HL-60 (cell line): ENCODE data around the gene ZNF692.

Experiments
- DNase-seq, 2 experiments: peaks; one replicate each; pipeline ENCODE4 v3.0.0-alpha.2; 2010 to 2020; ENCODE audit warnings: low read depth in 1 of 2, low spot score in 1 of 2
- H3K27ac ChIP-seq: fragments of 250-450 bp; sonication (Bioruptor Pico); replicated peaks from 2 replicates; pipeline ENCODE4 v1.5.1; 2020; ENCODE audit warnings: mild to moderate bottlenecking, moderate library complexity
- H3K27me3 ChIP-seq: fragments of 250-450 bp; sonication (Bioruptor Pico); 2 replicates; pipeline ENCODE4 v1.5.1; 2021; ENCODE audit warnings: mild to moderate bottlenecking, moderate library complexity; ENCODE audit not compliant: insufficient read depth, poor library complexity, severe bottlenecking
- H3K4me3 ChIP-seq: replicated peaks from 2 replicates; pipeline ENCODE4 v1.5.1; 2011; ENCODE audit warnings: mild to moderate bottlenecking, control low read depth, low read length; ENCODE audit not compliant: insufficient read depth
- GABPA ChIP-seq: IDR thresholded peaks from 2 replicates; pipeline ENCODE4 v1.6.1; 2012; ENCODE audit warnings: low read depth
- POLR2AphosphoS5 ChIP-seq: IDR thresholded peaks from 2 replicates; pipeline ENCODE4 v1.6.1; 2012; ENCODE audit warnings: low read depth
- SPI1 ChIP-seq: IDR thresholded peaks from 2 replicates; pipeline ENCODE4 v1.6.1; 2012; ENCODE audit warnings: low read depth, mild to moderate bottlenecking, borderline replicate concordance
- TF ChIP-seq, protein P1 (sequence below): IDR thresholded peaks from 2 replicates; pipeline ENCODE4 v1.6.1; 2012; ENCODE audit warnings: low read depth; ENCODE audit not compliant: insufficient replicate concordance
- TF ChIP-seq, protein P2 (sequence below): IDR thresholded peaks from one replicate; pipeline ENCODE4 v1.5.1; 2011; ENCODE audit warnings: low read length, control low read depth, inconsistent platforms; ENCODE audit not compliant: insufficient read depth

Gene ZNF692

DNA sequence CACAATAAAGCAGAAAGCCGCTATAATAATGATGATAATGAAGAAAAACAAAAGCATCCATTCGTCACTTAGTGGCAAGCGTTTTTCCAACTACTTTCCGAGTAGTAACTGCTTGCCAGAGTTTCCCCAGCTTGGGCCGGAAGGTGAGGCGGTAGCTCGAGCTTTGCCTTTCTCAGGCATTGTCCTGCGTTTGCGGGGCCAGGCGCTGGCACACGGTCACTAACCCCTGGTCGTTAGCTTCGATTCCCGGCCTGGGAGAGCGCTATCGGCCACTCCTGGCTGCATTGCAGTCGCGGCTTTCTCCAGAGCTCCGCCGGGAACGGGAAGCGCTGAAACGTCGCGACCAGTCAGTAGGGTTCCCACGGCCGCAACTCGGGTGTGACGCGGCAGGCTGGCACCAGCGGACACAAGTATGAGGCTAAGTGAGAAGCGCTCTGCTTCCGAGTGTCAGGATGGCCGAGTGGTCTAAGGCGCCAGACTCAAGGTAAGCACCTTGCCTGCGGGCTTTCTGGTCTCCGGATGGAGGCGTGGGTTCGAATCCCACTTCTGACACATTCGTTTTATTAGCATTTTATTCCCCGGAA is 14.6 kb upstream of the ZNF692 start:
- no peak; the same call in 1 of the 2 replicates for TF ChIP-seq POLR2AphosphoS5
- TF ChIP-seq, protein P1, sequence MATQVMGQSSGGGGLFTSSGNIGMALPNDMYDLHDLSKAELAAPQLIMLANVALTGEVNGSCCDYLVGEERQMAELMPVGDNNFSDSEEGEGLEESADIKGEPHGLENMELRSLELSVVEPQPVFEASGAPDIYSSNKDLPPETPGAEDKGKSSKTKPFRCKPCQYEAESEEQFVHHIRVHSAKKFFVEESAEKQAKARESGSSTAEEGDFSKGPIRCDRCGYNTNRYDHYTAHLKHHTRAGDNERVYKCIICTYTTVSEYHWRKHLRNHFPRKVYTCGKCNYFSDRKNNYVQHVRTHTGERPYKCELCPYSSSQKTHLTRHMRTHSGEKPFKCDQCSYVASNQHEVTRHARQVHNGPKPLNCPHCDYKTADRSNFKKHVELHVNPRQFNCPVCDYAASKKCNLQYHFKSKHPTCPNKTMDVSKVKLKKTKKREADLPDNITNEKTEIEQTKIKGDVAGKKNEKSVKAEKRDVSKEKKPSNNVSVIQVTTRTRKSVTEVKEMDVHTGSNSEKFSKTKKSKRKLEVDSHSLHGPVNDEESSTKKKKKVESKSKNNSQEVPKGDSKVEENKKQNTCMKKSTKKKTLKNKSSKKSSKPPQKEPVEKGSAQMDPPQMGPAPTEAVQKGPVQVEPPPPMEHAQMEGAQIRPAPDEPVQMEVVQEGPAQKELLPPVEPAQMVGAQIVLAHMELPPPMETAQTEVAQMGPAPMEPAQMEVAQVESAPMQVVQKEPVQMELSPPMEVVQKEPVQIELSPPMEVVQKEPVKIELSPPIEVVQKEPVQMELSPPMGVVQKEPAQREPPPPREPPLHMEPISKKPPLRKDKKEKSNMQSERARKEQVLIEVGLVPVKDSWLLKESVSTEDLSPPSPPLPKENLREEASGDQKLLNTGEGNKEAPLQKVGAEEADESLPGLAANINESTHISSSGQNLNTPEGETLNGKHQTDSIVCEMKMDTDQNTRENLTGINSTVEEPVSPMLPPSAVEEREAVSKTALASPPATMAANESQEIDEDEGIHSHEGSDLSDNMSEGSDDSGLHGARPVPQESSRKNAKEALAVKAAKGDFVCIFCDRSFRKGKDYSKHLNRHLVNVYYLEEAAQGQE = peak; percentile 21
- no peak for TF ChIP-seq GABPA
- TF ChIP-seq, protein P2, sequence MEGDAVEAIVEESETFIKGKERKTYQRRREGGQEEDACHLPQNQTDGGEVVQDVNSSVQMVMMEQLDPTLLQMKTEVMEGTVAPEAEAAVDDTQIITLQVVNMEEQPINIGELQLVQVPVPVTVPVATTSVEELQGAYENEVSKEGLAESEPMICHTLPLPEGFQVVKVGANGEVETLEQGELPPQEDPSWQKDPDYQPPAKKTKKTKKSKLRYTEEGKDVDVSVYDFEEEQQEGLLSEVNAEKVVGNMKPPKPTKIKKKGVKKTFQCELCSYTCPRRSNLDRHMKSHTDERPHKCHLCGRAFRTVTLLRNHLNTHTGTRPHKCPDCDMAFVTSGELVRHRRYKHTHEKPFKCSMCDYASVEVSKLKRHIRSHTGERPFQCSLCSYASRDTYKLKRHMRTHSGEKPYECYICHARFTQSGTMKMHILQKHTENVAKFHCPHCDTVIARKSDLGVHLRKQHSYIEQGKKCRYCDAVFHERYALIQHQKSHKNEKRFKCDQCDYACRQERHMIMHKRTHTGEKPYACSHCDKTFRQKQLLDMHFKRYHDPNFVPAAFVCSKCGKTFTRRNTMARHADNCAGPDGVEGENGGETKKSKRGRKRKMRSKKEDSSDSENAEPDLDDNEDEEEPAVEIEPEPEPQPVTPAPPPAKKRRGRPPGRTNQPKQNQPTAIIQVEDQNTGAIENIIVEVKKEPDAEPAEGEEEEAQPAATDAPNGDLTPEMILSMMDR = no peak
- peak; percentile 54; the same call in 1 of the 2 replicates for TF ChIP-seq SPI1
- DNase-seq = peak; percentile 94
- peak overlapping the region; percentile 88 for H3K27ac ChIP-seq
- H3K27me3 ChIP-seq = no peaks in the 10 kb centered on the region
- H3K4me3 ChIP-seq = peak overlapping the region; percentile 69

DNA sequence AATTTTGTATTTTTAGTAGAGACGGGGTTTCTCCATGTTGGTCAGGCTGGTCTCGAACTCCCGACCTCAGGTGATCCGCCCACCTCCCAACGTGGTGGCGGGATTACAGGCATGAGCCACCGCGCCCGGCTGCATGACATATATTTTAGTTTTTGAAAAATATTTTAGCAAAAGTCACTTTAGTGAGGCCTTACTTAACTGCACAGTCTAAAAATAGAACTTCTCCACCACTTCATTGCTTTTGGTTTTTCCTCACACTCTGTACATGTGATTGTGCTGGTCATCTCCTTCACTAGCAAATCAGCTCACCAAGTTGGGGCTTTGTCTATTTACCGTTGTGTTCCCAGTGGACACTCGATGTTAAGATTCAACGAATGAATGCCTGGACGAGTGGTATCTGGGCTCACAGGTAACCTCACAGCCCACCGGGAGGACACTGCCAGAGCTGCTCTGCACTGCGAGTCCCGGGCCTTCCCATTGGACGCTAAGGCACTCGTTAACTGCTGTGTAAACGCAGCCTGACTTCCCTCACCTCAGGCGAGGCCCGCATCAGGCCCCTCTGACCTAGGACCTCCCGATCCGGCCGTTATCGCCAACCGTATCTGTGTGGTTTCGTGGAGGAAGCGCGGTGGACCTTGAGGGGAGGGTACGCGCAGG is 14.0 kb upstream of the ZNF692 start:
- Histone ChIP-seq H3K27ac (peak overlapping the region; percentile 88), H3K27me3 (no peaks in the 10 kb centered on the region), H3K4me3 (peak overlapping the region; percentile 69)
- DNase-seq = peak; percentile 63 to 80
- TF ChIP-seq, protein P2 = no peak
- peak; percentile 45; the same call in 1 of the 2 replicates for TF ChIP-seq POLR2AphosphoS5

- TF ChIP-seq SPI1 = no peak
- TF ChIP-seq, protein P1 = no peak
- no peak for TF ChIP-seq POLR2AphosphoS5
- TF ChIP-seq, protein P2 = no peak
- TF ChIP-seq GABPA = no peak
- Histone ChIP-seq H3K27me3 (no peaks in the 10 kb centered on the region), H3K27ac (peak overlapping the region; percentile 88), H3K4me3 (peak overlapping the region; percentile 69)
- no peak for DNase-seq
These were observed 13.0 kb upstream of the ZNF692 start for GRCh38 chr1:248871837-248872401.
